C4-2B (cell line): ENCODE measurements around the gene WDR36.

Experiments
- CTCF ChIP-seq: fragments of 450-650 bp; conservative IDR thresholded peaks from 2 replicates; pipeline ENCODE4 v1.5.1; 2017; ENCODE audit warnings: mild to moderate bottlenecking
- ZFX ChIP-seq: fragments of 450-650 bp; IDR thresholded peaks from 2 replicates; pipeline ENCODE4 v1.6.1; 2017

GRCh38 chr5:111060169-111060568, 32.0 kb upstream of the WDR36 start:
- TF ChIP-seq CTCF (no peak), ZFX (no peak)
